Gastroesophageal sphincter (tissue), 4 donors: Measurements from ENCODE around the gene SDK1. TPM values are rescaled to one million over a fixed set of nuclear protein-coding genes. Genes with fewer than 3 reads are reported as not detected.

Source experiments
- ATAC-seq: fragments of 150-250 bp; one replicate; pipeline ENCODE4 v1.9.1; 2016; ENCODE audit warnings: mild to moderate bottlenecking, moderate library complexity
- H3K27ac ChIP-seq, 4 donors: fragments of 200-600 bp; sonication (generic) in 3 of 4; 1 replicate in 3 of 4; 2 replicates in 1 of 4; pipeline ENCODE4 v1.5.1; 2016 to 2019
- H3K27me3 ChIP-seq: fragments of 200-600 bp; sonication (generic); one replicate; pipeline ENCODE4 v1.5.1; 2019
- H3K36me3 ChIP-seq, 2 donors: fragments of 200-600 bp; sonication (generic); one replicate each; pipeline ENCODE4 v1.5.1; 2019; ENCODE audit warnings: control low read depth in 1 of 2
- H3K4me1 ChIP-seq, 3 donors: fragments of 200-600 bp; sonication (generic); 1 replicate in 2 of 3; 2 replicates in 1 of 3; pipeline ENCODE4 v1.5.1; 2016 to 2019; ENCODE audit warnings: control low read depth in 2 of 3
- H3K4me3 ChIP-seq, 2 donors: fragments of 200-600 bp; sonication (generic); one replicate each; pipeline ENCODE4 v1.5.1; 2019; ENCODE audit warnings: mild to moderate bottlenecking in 1 of 2, moderate library complexity in 1 of 2
- H3K9me3 ChIP-seq, 3 donors: fragments of 200-600 bp; sonication (generic); one replicate each; pipeline ENCODE4 v1.5.1; 2017 to 2019; ENCODE audit warnings: control low read depth in 2 of 3
- CTCF ChIP-seq, 4 experiments: fragments of 200-600 bp in 2 of 4; fragments of 450-650 bp in 2 of 4; sonication (generic) in 1 of 4; IDR thresholded peaks; one replicate each; pipeline ENCODE4 v1.5.1; 2017 to 2019; ENCODE audit warnings: antibody characterized with exemption in 4 of 4, mild to moderate bottlenecking in 2 of 4, moderate library complexity in 2 of 4
- EP300 ChIP-seq: sonication (generic); formaldehyde crosslinking; IDR thresholded peaks from one replicate; pipeline ENCODE4 v1.6.1; 2017; ENCODE audit warnings: antibody characterized with exemption, mild to moderate bottlenecking
- POLR2A ChIP-seq, 2 donors: fragments of 450-650 bp; IDR thresholded peaks; one replicate each; pipeline ENCODE4 v1.6.1; 2017; ENCODE audit warnings: antibody characterized with exemption in 2 of 2, mild to moderate bottlenecking in 2 of 2, moderate library complexity in 1 of 2
- POLR2AphosphoS5 ChIP-seq: sonication (generic); formaldehyde crosslinking; IDR thresholded peaks from one replicate; pipeline ENCODE4 v1.6.1; 2017; ENCODE audit warnings: antibody characterized with exemption
- WGBS, 2 donors: methylation state at CpG; one replicate each; pipeline ENCODE4 v1.1.5; 2018; ENCODE audit warnings: low coverage in 1 of 2; 5-methylcytosine and 5-hydroxymethylcytosine counted together
- total RNA-seq, 4 donors: library from RNA; depleted of rRNA; stranded (reverse); fragments of >200 nt; gene quantifications; one replicate each; pipeline ENCODE4 v1.1.0, GENCODE V29; 2016

Gene SDK1
- total RNA-seq, 4 donors from 2014 or later = 6.1 to 13.6 (median 8.7) TPM

- peaks cover 0 to 4% (median 0%) of the 10 kb centered on the region in 3 donors for H3K9me3 ChIP-seq
- H3K4me1 ChIP-seq = no peaks in the 10 kb centered on the region
- no peak overlapping the region for H3K27ac ChIP-seq
- H3K27me3 ChIP-seq = no peaks in the 10 kb centered on the region
- 54 to 65% methylated on average over 5 of the region's 5 CpGs for WGBS, 2 donors
- TF ChIP-seq EP300 (no peak), CTCF (IDR thresholded peaks at IDR 0.05) (no peak), POLR2AphosphoS5 (no peak)
- ATAC-seq = no peak
- H3K36me3 ChIP-seq = no peaks in the 10 kb centered on the region
- H3K4me3 ChIP-seq = no peak overlapping the region
These were observed 678.7 kb downstream of the SDK1 start for GRCh38 chr7:3979611-3980299.

GRCh38 chr7:3980300-3980643 lies 679.2 kb downstream of the SDK1 start:
- Histone ChIP-seq H3K27ac (no peak overlapping the region), H3K27me3 (no peaks in the 10 kb centered on the region), H3K9me3 (peaks cover 0 to 4% (median 0%) of the 10 kb centered on the region in 3 donors), H3K36me3 (no peaks in the 10 kb centered on the region), H3K4me1 (no peaks in the 10 kb centered on the region), H3K4me3 (no peak overlapping the region)
- TF ChIP-seq CTCF (IDR thresholded peaks at IDR 0.05) (no peak), POLR2AphosphoS5 (no peak), EP300 (no peak), POLR2A (IDR thresholded peaks at IDR 0.05) (no peak)
- 24 to 44% methylated on average over 3 to 4 of the region's 4 CpGs for WGBS, 2 donors
- ATAC-seq = no peak

GRCh38 chr7:3981281-3981680 lies 680.2 kb downstream of the SDK1 start:
- Histone ChIP-seq H3K4me1 (no peaks in the 10 kb centered on the region), H3K27me3 (no peaks in the 10 kb centered on the region), H3K9me3 (peaks cover 0 to 4% (median 0%) of the 10 kb centered on the region in 3 donors), H3K27ac (no peak overlapping the region), H3K36me3 (no peaks in the 10 kb centered on the region), H3K4me3 (no peak overlapping the region)
- TF ChIP-seq POLR2A (IDR thresholded peaks at IDR 0.05) (no peak), EP300 (no peak), POLR2AphosphoS5 (no peak), CTCF (IDR thresholded peaks at IDR 0.05) (no peak)
- whole genome bisulfite sequencing, 2 donors = 40 to 81% methylated on average over 2 to 3 of the region's 3 CpGs
- ATAC-seq = no peak

GRCh38 chr7:3984456-3984855 lies 683.4 kb downstream of the SDK1 start:
- no peak for ATAC-seq
- no peaks in the 10 kb centered on the region for H3K4me1 ChIP-seq
- no peak overlapping the region for H3K27ac ChIP-seq
- no peaks in the 10 kb centered on the region for H3K27me3 ChIP-seq
- 76 to 84% methylated on average over 4 to 5 of the region's 5 CpGs for WGBS, 2 donors
- H3K9me3 ChIP-seq = peaks cover 0 to 4% (median 0%) of the 10 kb centered on the region in 3 donors
- TF ChIP-seq EP300 = no peak
- no peak for TF ChIP-seq CTCF (IDR thresholded peaks at IDR 0.05)
- TF ChIP-seq POLR2AphosphoS5 = no peak
- TF ChIP-seq POLR2A (IDR thresholded peaks at IDR 0.05) = no peak
- H3K36me3 ChIP-seq = peaks cover 0 to 8% of the 10 kb centered on the region in 2 donors
- H3K4me3 ChIP-seq = no peak overlapping the region

- H3K27me3 ChIP-seq = no peaks in the 10 kb centered on the region
- no peak overlapping the region for H3K4me3 ChIP-seq
- WGBS, 2 donors = 78 to 81% methylated on average over 1 to 4 of the region's 5 CpGs
- TF ChIP-seq POLR2A (IDR thresholded peaks at IDR 0.05) (no peak), POLR2AphosphoS5 (no peak), EP300 (no peak), CTCF (IDR thresholded peaks at IDR 0.05) (no peak)
- peaks cover 0 to 4% (median 0%) of the 10 kb centered on the region in 3 donors for H3K9me3 ChIP-seq
- H3K4me1 ChIP-seq = no peaks in the 10 kb centered on the region
- no peak for ATAC-seq
- H3K27ac ChIP-seq = no peak overlapping the region
- peaks cover 0 to 12% of the 10 kb centered on the region in 2 donors for H3K36me3 ChIP-seq
These were observed 685.9 kb downstream of the SDK1 start for GRCh38 chr7:3986927-3987326.
